ENCODE data around the gene PLCXD3. TPM values are rescaled to one million over a fixed set of nuclear protein-coding genes. Genes with fewer than 3 reads are reported as not detected.
A peak's percentile ranks its signal among the peaks of the same experiment; 100 is the strongest.

The PLCXD3 gene
- total RNA-seq, 1 experiment from 2014 or later = not detected

- no peak for DNase-seq (ENCODE audit: unreplicated experiment)
- intact Hi-C loops (cut with micrococcal nuclease) = no loop called here
- no peak overlapping the region for H3K27ac Mint-ChIP-seq (ENCODE audit: low read depth, unreplicated experiment)
- no peaks in the 10 kb centered on the region for H3K27me3 Mint-ChIP-seq (ENCODE audit: insufficient read depth, unreplicated experiment)
- ChIA-PET POLR2A (interaction anchor here (0.6 to 1.0 kb wide), 3 partner anchors 9 to 81 kb away, joined by 3 to 5 read pairs (median 3); no protein-coding TSS in a partner anchor), CTCF (interaction anchor here (0.7 to 1.0 kb wide), 2 partner anchors 18 to 711 kb away, joined by 3 to 4 read pairs; no protein-coding TSS in a partner anchor)
- no peak overlapping the region for H3K4me3 Mint-ChIP-seq (ENCODE audit: unreplicated experiment)
- TF ChIP-seq CTCF (IDR thresholded peaks at IDR 0.05; ENCODE audit: unreplicated experiment) = no peak
- peaks cover 16% of the 10 kb centered on the region for H3K9me3 Mint-ChIP-seq (ENCODE audit: unreplicated experiment)
- no peaks in the 10 kb centered on the region for H3K36me3 Mint-ChIP-seq (ENCODE audit: insufficient read depth, unreplicated experiment)
- peaks cover 17% of the 10 kb centered on the region for H3K4me1 Mint-ChIP-seq (ENCODE audit: insufficient read depth, unreplicated experiment)
- no TSS peak for BruUV-seq (replicated peaks)
Measured at GRCh38 chr5:41404757-41405156, 105.6 kb downstream of the PLCXD3 start.

- Mint-ChIP-seq H3K36me3 (ENCODE audit: insufficient read depth, unreplicated experiment) (no peaks in the 10 kb centered on the region), H3K4me3 (ENCODE audit: unreplicated experiment) (no peak overlapping the region), H3K9me3 (ENCODE audit: unreplicated experiment) (peaks cover 16% of the 10 kb centered on the region), H3K27ac (ENCODE audit: low read depth, unreplicated experiment) (no peak overlapping the region), H3K4me1 (ENCODE audit: insufficient read depth, unreplicated experiment) (peaks cover 9% of the 10 kb centered on the region), H3K27me3 (ENCODE audit: insufficient read depth, unreplicated experiment) (no peaks in the 10 kb centered on the region)
- TF ChIP-seq CTCF (IDR thresholded peaks at IDR 0.05; ENCODE audit: unreplicated experiment) = no peak
- peak; percentile 55 for DNase-seq (ENCODE audit: unreplicated experiment)
- BruUV-seq (replicated peaks) = no TSS peak
- intact Hi-C loops (cut with micrococcal nuclease) = no loop called here
- CTCF ChIA-PET = no interaction called here
- POLR2A ChIA-PET = interaction anchor here (0.5 to 0.9 kb wide), 2 partner anchors 12 to 14 kb away, joined by 3 read pairs; no protein-coding TSS in a partner anchor
Measured at GRCh38 chr5:41403846-41404245, 106.6 kb downstream of the PLCXD3 start.

- BruUV-seq (replicated peaks) = no TSS peak
- intact Hi-C loops (cut with micrococcal nuclease) = no loop called here
- Mint-ChIP-seq H3K4me1 (ENCODE audit: insufficient read depth, unreplicated experiment) (no peaks in the 10 kb centered on the region), H3K27ac (ENCODE audit: low read depth, unreplicated experiment) (no peak overlapping the region), H3K27me3 (ENCODE audit: insufficient read depth, unreplicated experiment) (no peaks in the 10 kb centered on the region), H3K36me3 (ENCODE audit: insufficient read depth, unreplicated experiment) (peaks cover 3% of the 10 kb centered on the region), H3K4me3 (ENCODE audit: unreplicated experiment) (no peak overlapping the region), H3K9me3 (ENCODE audit: unreplicated experiment) (peaks cover 16% of the 10 kb centered on the region)
- ChIA-PET POLR2A (interaction anchor here (0.7 kb wide), 1 partner anchor 493 kb away, joined by 5 read pairs; no protein-coding TSS in a partner anchor), CTCF (interaction anchor here (0.5 kb wide), 1 partner anchor 113 kb away, joined by 3 read pairs; no protein-coding TSS in a partner anchor)
- no peak for DNase-seq (ENCODE audit: unreplicated experiment)
- no peak for TF ChIP-seq CTCF (IDR thresholded peaks at IDR 0.05; ENCODE audit: unreplicated experiment)
Measured at GRCh38 chr5:41402845-41403244, 107.6 kb downstream of the PLCXD3 start.

GRCh38 chr5:41399839-41400238 is 110.6 kb downstream of the PLCXD3 start:
- ChIA-PET POLR2A (interaction anchor here (0.7 kb wide), 1 partner anchor 230 kb away, joined by 3 read pairs; no protein-coding TSS in a partner anchor), CTCF (no interaction called here)
- DNase-seq (ENCODE audit: unreplicated experiment) = no peak
- Mint-ChIP-seq H3K27ac (ENCODE audit: low read depth, unreplicated experiment) (no peak overlapping the region), H3K4me1 (ENCODE audit: insufficient read depth, unreplicated experiment) (no peaks in the 10 kb centered on the region), H3K9me3 (ENCODE audit: unreplicated experiment) (peaks cover 15% of the 10 kb centered on the region), H3K27me3 (ENCODE audit: insufficient read depth, unreplicated experiment) (no peaks in the 10 kb centered on the region), H3K4me3 (ENCODE audit: unreplicated experiment) (no peak overlapping the region), H3K36me3 (ENCODE audit: insufficient read depth, unreplicated experiment) (peaks cover 9% of the 10 kb centered on the region)
- BruUV-seq (replicated peaks) = no TSS peak
- no peak for TF ChIP-seq CTCF (IDR thresholded peaks at IDR 0.05; ENCODE audit: unreplicated experiment)
- intact Hi-C loops (cut with micrococcal nuclease) = no loop called here

Data from MCF 10A (cell line).